HG03025 (cell line): Measurements from ENCODE around the gene UBALD1.
"Not testable (repeated sequence)": the region's sequence is repeated elsewhere in the genome, so short reads cannot be mapped to it uniquely, and the experiment has no call there.

Experiments
- ATAC-seq: cut with Tn5 transposase; IDR thresholded peaks from one replicate; pipeline ENCODE4 v1.9.1; 2021; ENCODE audit warnings: mild to moderate bottlenecking, moderate library complexity; ENCODE audit not compliant: unreplicated experiment, low FRiP score

The UBALD1 gene

GRCh38 chr16:4599545-4599944 is 15.1 kb downstream of the UBALD1 start:
- ATAC-seq, result no peak

GRCh38 chr16:4599037-4599436 is 15.7 kb downstream of the UBALD1 start:
- ATAC-seq, result no peak

DNA sequence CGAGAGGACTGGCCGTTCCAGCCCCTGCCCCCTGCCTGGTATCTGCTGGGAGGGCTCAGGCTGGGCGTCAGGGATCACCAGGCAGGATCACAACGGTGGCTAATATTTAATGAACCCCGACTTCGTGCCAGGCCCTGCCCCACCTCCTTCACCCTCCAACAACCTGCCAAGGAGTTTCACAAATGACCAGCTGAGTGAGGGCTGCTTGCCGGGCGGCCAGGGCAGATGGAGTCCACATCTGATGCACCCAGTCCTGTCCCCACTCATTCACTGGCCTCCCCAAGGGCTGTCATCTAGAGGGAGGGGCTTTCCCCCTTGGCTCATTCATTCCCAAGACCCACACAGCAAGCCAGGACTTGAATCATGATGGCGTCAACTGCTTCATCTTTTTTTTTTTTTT is 17.5 kb downstream of the UBALD1 start:
- no peak for ATAC-seq

GRCh38 chr16:4594433-4595410 is 20.0 kb downstream of the UBALD1 start:
- no peak for ATAC-seq

DNA sequence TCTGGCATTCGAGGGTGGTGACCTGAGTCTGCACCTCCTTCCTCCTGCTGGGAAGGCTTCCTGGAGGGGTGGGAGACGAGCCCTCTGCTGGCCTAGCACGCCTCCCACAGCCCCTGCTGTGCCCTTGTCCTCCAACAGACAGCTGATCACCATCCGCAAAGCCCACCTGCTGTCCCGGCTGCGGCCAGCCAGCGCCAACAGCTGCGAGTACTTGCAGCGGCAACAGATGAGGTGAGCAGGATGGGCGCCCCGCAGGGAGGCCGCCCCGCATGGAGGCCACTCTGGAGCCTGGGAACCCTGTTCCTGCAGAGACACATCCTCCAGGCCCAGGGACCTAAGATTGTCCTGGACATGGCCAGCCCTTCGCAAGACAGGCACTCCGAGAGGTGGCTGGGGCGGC is 21.6 kb downstream of the UBALD1 start:
- ATAC-seq, result no peak

DNA sequence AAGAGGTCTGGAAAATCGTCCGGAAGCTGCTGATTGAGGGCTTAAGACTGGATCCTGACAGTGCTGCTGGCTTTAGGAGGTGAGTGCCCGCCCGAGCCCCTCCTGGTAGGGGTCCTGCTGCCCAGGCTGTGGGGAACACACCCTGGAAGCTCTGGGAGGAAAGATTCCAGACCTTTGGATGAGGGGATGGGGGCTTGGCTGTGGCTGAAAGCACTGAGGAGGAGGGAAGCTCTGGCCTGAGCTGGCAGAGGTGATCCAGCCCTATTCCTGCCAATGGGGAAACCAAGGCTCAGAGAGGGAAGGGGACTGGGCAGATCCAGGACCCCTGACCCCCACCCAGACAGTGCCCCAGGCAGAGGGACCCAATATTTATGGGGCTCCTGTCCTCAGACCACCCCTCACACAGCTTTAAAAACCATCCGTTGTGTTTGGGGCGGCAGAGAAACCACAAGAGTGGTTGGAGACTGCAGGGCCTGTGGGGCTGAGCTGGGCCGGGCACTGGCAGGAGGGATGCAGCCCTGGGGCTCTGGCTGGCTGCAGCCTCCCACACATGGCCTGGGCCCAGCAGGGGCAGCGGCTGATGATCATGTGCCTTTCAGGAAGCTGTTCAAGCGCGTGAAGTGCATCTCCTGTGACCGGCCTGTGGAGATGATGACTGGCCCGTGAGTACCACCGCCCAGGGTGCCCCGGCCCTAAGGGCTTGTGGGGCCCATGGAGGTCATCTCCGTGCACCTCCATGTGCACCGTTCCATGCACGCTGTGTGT is 22.8 kb downstream of the UBALD1 start:
- ATAC-seq, result no peak

DNA sequence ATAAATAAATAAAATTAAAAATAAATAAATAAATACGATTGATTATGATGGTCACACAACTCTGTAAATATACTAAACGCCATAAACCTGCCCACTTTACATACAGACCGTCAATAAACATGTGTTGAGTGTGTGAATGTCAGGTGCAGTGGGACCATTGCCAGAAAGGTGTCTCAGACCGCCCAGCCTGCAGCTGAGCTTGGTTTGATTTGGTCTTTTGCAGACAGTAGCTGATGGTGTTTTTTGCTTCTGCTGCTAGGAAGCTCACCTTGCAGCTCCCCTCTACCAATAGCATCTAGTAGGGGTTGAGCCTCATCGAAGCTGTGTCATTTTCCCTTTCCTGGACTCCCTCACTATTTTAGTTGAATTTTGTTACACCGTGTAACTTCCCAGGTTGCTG is 23.5 kb downstream of the UBALD1 start:
- ATAC-seq, result no peak

DNA sequence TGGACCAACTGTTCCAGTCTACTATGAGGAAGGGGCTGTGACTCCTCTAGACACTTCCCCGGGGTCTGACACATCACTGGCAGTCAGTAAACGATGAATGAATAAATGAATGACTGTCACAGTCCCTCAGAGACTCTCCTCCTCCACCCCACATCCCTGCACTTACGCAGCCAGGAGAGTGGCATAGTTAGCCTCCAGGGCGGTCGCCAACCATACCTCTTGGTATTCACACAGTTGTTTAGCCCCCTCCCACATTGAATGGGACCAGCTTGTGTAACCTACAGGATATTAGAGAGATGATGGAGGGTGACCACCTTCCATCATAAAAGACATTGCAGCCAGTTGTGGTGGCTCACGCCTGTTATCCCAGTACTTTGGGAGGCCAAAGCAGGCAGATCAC is 25.7 kb downstream of the UBALD1 start:
- no peak for ATAC-seq

GRCh38 chr16:4588386-4588785 is 26.3 kb downstream of the UBALD1 start:
- no peak for ATAC-seq

- ATAC-seq, result no peak
Observed at GRCh38 chr16:4586291-4586690, 28.4 kb downstream of the UBALD1 start.

- ATAC-seq, result no peak
Observed at GRCh38 chr16:4583906-4584305, 30.8 kb downstream of the UBALD1 start.

DNA sequence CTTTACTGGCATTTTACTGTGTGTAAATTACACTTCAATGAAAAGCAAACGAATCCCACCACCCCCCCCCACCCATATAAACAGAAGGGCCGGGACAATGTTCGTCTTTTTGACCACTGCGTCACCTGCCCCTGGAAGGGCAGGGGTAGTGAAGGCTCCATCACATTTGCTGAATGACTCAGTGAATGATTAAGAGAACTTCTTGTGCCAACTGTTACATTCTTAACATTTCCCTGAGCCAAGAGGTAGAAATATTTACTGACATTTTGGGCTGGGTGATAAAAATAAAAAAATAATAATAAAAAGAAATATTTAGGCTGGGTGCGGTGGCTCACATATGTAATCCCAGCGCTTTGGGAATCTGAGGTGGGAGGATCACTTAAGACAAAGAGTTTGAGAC is 34.4 kb downstream of the UBALD1 start:
- no peak for ATAC-seq

GRCh38 chr16:4578961-4579530 is 35.6 kb downstream of the UBALD1 start:
- ATAC-seq, result no peak

- ATAC-seq, result no peak
Observed at GRCh38 chr16:4576008-4576407, 38.7 kb downstream of the UBALD1 start.

DNA sequence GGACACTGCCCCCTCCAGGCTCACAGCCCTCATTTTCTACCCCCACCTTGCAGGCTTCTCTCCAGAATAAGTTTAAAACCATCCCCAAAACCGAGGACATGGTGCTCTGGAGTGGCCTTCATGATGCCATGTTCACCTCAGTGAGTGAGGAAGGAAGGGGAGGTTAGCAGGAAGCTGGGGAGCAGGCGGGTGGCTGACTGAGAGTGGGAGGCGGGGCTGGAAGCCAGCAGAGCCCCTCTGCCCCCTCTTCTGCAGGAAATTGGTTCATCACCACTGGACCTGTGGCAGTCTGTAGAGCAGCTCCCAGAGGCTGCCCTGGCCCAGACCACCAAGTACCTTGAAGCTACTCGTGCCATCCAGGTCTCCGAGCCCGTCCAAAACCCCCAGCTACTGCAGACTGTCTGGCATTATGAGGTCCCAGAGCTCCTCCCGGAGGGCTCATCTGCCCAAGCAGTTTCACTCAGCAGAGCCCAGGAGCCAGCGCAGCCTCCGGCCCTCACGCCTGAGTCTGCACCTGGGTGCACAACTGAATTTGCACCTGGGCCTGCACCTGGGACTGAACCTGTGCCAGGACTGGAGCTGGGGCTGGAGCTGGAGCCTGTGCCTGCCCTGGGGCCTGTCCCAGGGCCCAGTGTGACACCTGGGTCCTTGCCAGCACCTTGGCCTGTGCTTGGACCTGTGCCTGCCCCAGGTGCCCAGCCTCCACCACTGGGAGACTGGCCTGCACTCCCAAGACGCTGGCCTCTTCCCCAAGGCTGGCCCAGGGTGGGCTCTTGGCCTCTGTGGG is 39.6 kb downstream of the UBALD1 start:
- no peak for ATAC-seq

DNA sequence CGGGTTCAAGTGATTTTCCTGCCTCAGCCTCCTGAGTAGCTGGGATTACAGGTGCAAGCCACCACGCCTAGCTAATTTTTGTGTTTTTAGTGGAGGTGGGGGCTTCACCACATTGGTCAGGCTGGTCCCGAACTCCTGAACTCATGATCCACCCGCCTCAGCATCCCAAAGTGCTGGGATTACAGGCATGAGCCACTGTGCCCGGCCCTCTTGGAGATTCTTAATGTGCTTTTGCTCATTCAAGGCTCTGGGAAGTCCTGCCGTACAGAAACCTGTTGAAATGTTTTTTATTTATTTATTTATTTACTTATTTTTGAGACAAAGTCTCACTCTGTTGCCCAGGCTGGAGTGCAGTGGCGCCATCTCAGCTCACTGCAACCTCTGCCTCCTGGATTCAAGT is 40.8 kb downstream of the UBALD1 start:
- not testable (repeated sequence) for ATAC-seq

DNA sequence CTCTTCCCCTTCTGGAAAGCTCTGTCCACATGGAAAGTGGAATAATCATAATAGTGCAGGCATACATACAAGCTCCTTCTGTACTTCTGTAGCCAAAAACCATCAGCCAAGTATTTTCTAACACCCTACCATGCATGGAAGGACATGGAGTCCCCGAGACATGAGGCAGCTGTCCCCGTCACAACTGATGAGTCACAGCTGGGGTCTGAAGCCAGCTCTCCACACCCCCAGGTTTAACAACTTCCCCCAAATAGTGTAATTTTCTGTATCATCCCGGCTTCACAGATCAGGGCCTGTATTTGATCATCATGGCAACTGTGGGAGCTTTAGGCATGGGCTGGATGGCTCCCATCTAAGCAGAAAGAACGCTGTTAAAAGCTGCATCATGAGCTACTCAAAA is 42.0 kb downstream of the UBALD1 start:
- no peak for ATAC-seq

DNA sequence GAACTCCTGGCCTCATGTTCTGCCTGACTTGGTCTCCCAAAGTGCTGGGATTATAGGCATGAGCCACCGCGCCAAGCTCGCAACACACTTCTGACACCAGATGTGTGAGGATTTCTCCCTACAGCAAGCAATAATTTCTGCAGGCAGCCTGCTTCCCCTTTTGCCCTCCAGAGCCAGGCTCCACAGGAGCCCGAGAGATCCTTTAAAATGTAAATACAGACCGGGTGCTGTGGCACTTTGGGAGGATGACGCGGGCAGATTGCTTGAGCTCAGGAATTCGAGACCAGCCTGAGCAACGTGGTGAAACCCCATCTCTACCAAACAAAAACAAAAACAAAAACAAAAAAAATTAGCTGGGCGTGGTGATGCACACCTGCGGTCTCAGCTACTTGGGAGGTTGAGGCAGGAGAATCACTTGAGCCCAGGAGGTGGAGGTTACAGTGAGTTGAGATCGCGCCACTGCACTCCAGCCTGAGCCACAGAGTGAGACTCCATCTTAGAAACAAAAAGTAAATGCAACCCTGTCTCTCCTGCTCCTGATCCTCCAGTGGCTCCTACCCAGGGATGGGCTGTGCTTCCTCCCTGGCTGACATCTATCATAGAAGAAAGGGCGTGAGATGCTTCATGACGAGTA is 43.9 kb downstream of the UBALD1 start:
- ATAC-seq, result no peak

DNA sequence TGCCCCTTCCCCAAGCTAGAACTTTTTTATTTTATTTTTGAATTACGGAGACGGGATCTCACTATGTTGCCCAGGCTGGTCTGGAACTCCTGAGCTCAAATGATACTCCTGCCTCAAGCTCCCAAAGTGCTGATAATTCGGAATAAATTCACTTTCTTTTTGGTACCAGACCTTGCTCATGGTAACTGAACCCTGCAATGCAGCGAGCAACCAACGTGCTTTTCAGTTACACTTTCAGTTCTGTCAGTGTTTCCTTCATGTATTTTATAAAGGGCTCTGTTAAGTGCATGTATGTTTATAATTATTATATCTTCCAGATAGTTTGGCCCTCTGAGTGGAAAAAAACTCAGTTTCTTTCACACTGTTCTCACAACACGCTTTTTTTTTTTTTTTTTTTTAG is 44.6 kb downstream of the UBALD1 start:
- no peak for ATAC-seq

DNA sequence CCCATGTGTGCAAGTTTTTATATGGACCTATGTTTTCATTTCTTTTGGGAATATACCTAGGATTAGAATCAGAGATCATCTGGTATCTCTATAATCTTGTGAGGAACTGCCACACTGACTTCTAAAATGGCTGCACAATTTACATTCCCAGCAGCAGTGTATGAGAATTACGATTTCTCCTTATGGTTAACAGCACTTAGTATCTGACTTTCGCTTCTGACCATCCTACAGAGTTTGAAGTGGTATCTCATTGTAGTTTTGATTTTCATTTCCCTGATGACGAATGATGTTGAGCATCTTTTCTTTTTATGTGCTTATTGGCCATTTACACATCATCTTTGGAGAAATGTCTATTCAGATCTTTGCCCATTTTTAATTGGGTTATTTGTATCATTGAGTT is 48.5 kb downstream of the UBALD1 start:
- no peak for ATAC-seq
